ENCODE results near the gene ZNF57. TPM values are rescaled to one million over a fixed set of nuclear protein-coding genes. Genes with fewer than 3 reads are reported as not detected.

The ZNF57 gene
- total and polyA plus RNA-seq, 2 experiments from 2014 or later = 6.4 to 10.8 TPM

DNA sequence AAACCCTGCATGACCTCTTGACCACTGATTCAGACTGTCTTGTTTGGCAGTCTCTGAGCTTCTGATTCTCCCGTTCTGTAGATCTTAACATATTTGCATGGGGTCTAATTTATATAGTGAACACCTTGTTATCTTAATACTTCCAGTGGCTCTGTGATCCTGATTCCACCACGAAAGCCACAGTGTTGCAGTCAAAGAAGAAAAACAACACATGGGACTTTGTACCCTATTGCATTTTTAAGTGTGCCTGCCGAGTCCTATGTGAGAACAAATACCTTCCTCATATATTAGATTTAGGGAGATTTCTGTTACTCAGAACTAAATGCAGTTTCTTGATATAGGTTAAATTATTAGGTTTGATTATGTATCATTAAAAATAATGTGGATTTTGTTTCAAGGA lies 45.9 kb upstream of the ZNF57 start:
- H3K4me3 ChIP-seq = no peak overlapping the region
- H3F3A ChIP-seq (replicated peaks; ENCODE audit: low read depth) = no peaks in the 10 kb centered on the region
- Mint-ChIP-seq H3K27ac (no peak overlapping the region), H3K4me1 (no peaks in the 10 kb centered on the region), H3K4me3 (no peak overlapping the region), H3K36me3 (ENCODE audit: low read depth) (peaks cover 81% of the 10 kb centered on the region), H3K9me3 (peaks cover 99% of the 10 kb centered on the region), H3K27me3 (ENCODE audit: insufficient read depth, low read depth, poor library complexity) (peaks cover 11% of the 10 kb centered on the region)
- no peak for DNase-seq (ENCODE audit: low spot score)
- no peak overlapping the region for H3K4me2 ChIP-seq
- no peak for ATAC-seq
- peaks cover 61% of the 10 kb centered on the region for H3K36me3 ChIP-seq (ENCODE audit: insufficient read depth)
- no peaks in the 10 kb centered on the region for H3K27me3 ChIP-seq (ENCODE audit: insufficient read depth)
- H3K79me2 ChIP-seq (replicated peaks; ENCODE audit: insufficient read depth) = no peaks in the 10 kb centered on the region
- no peak overlapping the region for H2AFZ ChIP-seq
- H3K4me1 ChIP-seq (ENCODE audit: insufficient read depth) = no peaks in the 10 kb centered on the region
- TF ChIP-seq, protein P1, sequence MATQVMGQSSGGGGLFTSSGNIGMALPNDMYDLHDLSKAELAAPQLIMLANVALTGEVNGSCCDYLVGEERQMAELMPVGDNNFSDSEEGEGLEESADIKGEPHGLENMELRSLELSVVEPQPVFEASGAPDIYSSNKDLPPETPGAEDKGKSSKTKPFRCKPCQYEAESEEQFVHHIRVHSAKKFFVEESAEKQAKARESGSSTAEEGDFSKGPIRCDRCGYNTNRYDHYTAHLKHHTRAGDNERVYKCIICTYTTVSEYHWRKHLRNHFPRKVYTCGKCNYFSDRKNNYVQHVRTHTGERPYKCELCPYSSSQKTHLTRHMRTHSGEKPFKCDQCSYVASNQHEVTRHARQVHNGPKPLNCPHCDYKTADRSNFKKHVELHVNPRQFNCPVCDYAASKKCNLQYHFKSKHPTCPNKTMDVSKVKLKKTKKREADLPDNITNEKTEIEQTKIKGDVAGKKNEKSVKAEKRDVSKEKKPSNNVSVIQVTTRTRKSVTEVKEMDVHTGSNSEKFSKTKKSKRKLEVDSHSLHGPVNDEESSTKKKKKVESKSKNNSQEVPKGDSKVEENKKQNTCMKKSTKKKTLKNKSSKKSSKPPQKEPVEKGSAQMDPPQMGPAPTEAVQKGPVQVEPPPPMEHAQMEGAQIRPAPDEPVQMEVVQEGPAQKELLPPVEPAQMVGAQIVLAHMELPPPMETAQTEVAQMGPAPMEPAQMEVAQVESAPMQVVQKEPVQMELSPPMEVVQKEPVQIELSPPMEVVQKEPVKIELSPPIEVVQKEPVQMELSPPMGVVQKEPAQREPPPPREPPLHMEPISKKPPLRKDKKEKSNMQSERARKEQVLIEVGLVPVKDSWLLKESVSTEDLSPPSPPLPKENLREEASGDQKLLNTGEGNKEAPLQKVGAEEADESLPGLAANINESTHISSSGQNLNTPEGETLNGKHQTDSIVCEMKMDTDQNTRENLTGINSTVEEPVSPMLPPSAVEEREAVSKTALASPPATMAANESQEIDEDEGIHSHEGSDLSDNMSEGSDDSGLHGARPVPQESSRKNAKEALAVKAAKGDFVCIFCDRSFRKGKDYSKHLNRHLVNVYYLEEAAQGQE (IDR thresholded peaks at IDR 0.05; ENCODE audit: unreplicated experiment) = no peak
- TF ChIP-seq ZNF114 (CRISPR knock-in tag; IDR thresholded peaks at IDR 0.05) (no peak), STAT1 (IDR thresholded peaks at IDR 0.05; ENCODE audit: unreplicated experiment) (no peak), ZNF331 (CRISPR knock-in tag; IDR thresholded peaks at IDR 0.05; ENCODE audit: low read depth) (no peak)
- no peaks in the 10 kb centered on the region for H3K9me2 ChIP-seq (ENCODE audit: insufficient read depth)
- H3K27ac ChIP-seq (ENCODE audit: low read depth) = no peak overlapping the region
- no peaks in the 10 kb centered on the region for H4K20me1 ChIP-seq (replicated peaks; ENCODE audit: insufficient read depth)

DNA sequence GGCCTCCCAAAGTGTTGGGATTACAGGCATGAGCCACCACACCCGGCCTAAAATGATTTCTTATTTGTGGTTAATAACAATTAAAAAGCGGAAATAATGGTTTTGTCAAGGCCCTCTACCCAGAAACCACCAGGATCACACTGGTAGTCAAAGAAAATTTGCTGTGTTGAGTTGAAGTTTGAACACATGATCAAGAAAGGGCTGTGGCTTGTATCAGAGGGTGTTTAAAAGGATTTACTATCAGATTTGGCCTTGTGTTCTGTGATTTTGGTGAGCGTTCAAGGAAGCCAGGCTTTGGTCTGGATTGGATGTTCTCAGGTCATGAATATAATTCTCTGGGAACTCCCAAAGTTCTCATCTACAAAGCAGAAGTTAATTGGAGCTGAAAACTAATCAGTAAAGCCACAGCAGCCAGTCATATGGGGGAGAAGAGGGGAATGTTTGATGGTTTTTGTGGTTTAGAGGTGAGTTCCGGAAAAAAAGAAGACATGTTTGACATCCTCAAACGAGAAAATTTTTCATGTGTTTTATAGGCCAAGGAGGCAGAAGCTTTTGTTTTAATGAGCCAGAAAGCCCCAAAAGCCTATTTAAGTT lies 44.2 kb upstream of the ZNF57 start:
- Histone ChIP-seq H3F3A (replicated peaks; ENCODE audit: low read depth) (no peaks in the 10 kb centered on the region), H4K20me1 (replicated peaks; ENCODE audit: insufficient read depth) (no peaks in the 10 kb centered on the region), H3K4me2 (no peak overlapping the region), H3K4me1 (ENCODE audit: insufficient read depth) (no peaks in the 10 kb centered on the region), H3K27me3 (ENCODE audit: insufficient read depth) (no peaks in the 10 kb centered on the region), H2AFZ (no peak overlapping the region), H3K27ac (ENCODE audit: low read depth) (no peak overlapping the region), H3K79me2 (replicated peaks; ENCODE audit: insufficient read depth) (no peaks in the 10 kb centered on the region), H3K9me2 (ENCODE audit: insufficient read depth) (no peaks in the 10 kb centered on the region), H3K36me3 (ENCODE audit: insufficient read depth) (peaks cover 45% of the 10 kb centered on the region), H3K4me3 (no peak overlapping the region)
- TF ChIP-seq JUNB (IDR thresholded peaks at IDR 0.05; ENCODE audit: unreplicated experiment) (no peak), CREB1 (CRISPR knock-in tag; IDR thresholded peaks at IDR 0.05; ENCODE audit: low read depth) (no peak), EZH2phosphoT487 (IDR thresholded peaks at IDR 0.05; ENCODE audit: unreplicated experiment) (no peak)
- TF ChIP-seq, protein P2, sequence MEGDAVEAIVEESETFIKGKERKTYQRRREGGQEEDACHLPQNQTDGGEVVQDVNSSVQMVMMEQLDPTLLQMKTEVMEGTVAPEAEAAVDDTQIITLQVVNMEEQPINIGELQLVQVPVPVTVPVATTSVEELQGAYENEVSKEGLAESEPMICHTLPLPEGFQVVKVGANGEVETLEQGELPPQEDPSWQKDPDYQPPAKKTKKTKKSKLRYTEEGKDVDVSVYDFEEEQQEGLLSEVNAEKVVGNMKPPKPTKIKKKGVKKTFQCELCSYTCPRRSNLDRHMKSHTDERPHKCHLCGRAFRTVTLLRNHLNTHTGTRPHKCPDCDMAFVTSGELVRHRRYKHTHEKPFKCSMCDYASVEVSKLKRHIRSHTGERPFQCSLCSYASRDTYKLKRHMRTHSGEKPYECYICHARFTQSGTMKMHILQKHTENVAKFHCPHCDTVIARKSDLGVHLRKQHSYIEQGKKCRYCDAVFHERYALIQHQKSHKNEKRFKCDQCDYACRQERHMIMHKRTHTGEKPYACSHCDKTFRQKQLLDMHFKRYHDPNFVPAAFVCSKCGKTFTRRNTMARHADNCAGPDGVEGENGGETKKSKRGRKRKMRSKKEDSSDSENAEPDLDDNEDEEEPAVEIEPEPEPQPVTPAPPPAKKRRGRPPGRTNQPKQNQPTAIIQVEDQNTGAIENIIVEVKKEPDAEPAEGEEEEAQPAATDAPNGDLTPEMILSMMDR (conservative IDR thresholded peaks at IDR 0.05; ENCODE audit: low read depth in 2 of 2) = no peak
- TF ChIP-seq, protein P1 (IDR thresholded peaks at IDR 0.05; ENCODE audit: unreplicated experiment) = no peak
- H3K36me3 Mint-ChIP-seq (ENCODE audit: low read depth) = peaks cover 67% of the 10 kb centered on the region
- DNase-seq (ENCODE audit: low spot score) = no peak
- H3K27ac Mint-ChIP-seq = no peak overlapping the region
- peaks cover 95% of the 10 kb centered on the region for H3K9me3 Mint-ChIP-seq
- H3K4me3 Mint-ChIP-seq = no peak overlapping the region
- no peak for ATAC-seq
- H3K4me1 Mint-ChIP-seq = no peaks in the 10 kb centered on the region
- H3K27me3 Mint-ChIP-seq (ENCODE audit: insufficient read depth, low read depth, poor library complexity) = peaks cover 11% of the 10 kb centered on the region
